LNCAP (cell line): Measurements from ENCODE around the gene GJB3.

ENCODE experiments used
- CTCF ChIP-seq: fragments of 450-650 bp; IDR thresholded peaks from 2 replicates; pipeline ENCODE4 v1.5.1; 2017; ENCODE audit warnings: mild to moderate bottlenecking

Gene GJB3

GRCh38 chr1:34777519-34778321, 3.3 kb upstream of the GJB3 start:
- TF ChIP-seq CTCF = no peak

- no peak for TF ChIP-seq CTCF
Observed at GRCh38 chr1:34778381-34778780, 2.6 kb upstream of the GJB3 start.

GRCh38 chr1:34779005-34779404, 2.0 kb upstream of the GJB3 start:
- TF ChIP-seq CTCF = no peak

GRCh38 chr1:34779526-34779925, 1.5 kb upstream of the GJB3 start:
- no peak for TF ChIP-seq CTCF

- TF ChIP-seq CTCF = no peak
Observed at GRCh38 chr1:34779962-34780361, 1.1 kb upstream of the GJB3 start.

GRCh38 chr1:34780528-34780927, 486 bp upstream of the GJB3 start:
- TF ChIP-seq CTCF = no peak

- TF ChIP-seq CTCF = no peak
Observed at GRCh38 chr1:34781844-34782391, 904 bp downstream of the GJB3 start.
